Body of pancreas (tissue), 4 donors: Measurements from ENCODE around the gene WDR37.

Source experiments
- POLR2A ChIP-seq, 3 donors: fragments of 450-650 bp; IDR thresholded peaks; one replicate each; pipeline ENCODE4 v1.6.1; 2016; ENCODE audit warnings: antibody characterized with exemption in 3 of 3, mild to moderate bottlenecking in 2 of 3
- TF ChIP-seq, protein P1 (sequence below), 7 experiments: fragments of 450-650 bp in 4 of 7; fragments of 200-600 bp in 3 of 7; sonication (generic) in 3 of 7; IDR thresholded peaks; one replicate each; pipeline ENCODE4 v1.5.1; 2016 to 2019; ENCODE audit warnings: antibody characterized with exemption in 7 of 7

GRCh38 chr10:1150638-1150955 lies 94.4 kb downstream of the WDR37 start:
- TF ChIP-seq, protein P1, sequence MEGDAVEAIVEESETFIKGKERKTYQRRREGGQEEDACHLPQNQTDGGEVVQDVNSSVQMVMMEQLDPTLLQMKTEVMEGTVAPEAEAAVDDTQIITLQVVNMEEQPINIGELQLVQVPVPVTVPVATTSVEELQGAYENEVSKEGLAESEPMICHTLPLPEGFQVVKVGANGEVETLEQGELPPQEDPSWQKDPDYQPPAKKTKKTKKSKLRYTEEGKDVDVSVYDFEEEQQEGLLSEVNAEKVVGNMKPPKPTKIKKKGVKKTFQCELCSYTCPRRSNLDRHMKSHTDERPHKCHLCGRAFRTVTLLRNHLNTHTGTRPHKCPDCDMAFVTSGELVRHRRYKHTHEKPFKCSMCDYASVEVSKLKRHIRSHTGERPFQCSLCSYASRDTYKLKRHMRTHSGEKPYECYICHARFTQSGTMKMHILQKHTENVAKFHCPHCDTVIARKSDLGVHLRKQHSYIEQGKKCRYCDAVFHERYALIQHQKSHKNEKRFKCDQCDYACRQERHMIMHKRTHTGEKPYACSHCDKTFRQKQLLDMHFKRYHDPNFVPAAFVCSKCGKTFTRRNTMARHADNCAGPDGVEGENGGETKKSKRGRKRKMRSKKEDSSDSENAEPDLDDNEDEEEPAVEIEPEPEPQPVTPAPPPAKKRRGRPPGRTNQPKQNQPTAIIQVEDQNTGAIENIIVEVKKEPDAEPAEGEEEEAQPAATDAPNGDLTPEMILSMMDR (IDR thresholded peaks at IDR 0.05), result no peak
- TF ChIP-seq POLR2A (IDR thresholded peaks at IDR 0.05), result no peak
